Aorta (tissue), 5 donors: Measurements from ENCODE around the gene LEKR1. TPM values are rescaled to one million over a fixed set of nuclear protein-coding genes. Genes with fewer than 3 reads are reported as not detected.
A peak's percentile ranks its signal among the peaks of the same experiment; 100 is the strongest.

Experiments used
- ATAC-seq: fragments of 200-7000 bp; cut with Tn5 transposase; one replicate; pipeline ENCODE4 v1.9.1; 2022; ENCODE audit warnings: moderate library complexity; ENCODE audit not compliant: low FRiP score
- DNase-seq, 2 donors: peaks; one replicate each; pipeline ENCODE4 v3.0.0-alpha.2; 2020
- H3K27ac ChIP-seq, 2 donors: one replicate each; pipeline ENCODE4 v1.5.1; 2013; ENCODE audit warnings: low read length in 2 of 2, mild to moderate bottlenecking in 2 of 2, moderate library complexity in 2 of 2, control low read depth in 1 of 2, inconsistent platforms in 1 of 2, low read depth in 1 of 2
- H3K27me3 ChIP-seq, 2 donors: one replicate each; pipeline ENCODE4 v1.6.1; 2013; ENCODE audit warnings: control low read depth in 1 of 2, low read length in 1 of 2, mild to moderate bottlenecking in 1 of 2, moderate library complexity in 1 of 2; ENCODE audit not compliant: insufficient read depth in 2 of 2, control insufficient read depth in 1 of 2
- H3K36me3 ChIP-seq, 2 donors: one replicate each; pipeline ENCODE4 v1.6.1; 2013; ENCODE audit warnings: control low read depth in 1 of 2, low read length in 1 of 2, mild to moderate bottlenecking in 1 of 2; ENCODE audit not compliant: insufficient read depth in 2 of 2, control insufficient read depth in 1 of 2
- H3K4me1 ChIP-seq, 2 donors: one replicate each; pipeline ENCODE4 v1.6.1; 2013; ENCODE audit warnings: low read length in 2 of 2, control low read depth in 1 of 2, mild to moderate bottlenecking in 1 of 2, moderate library complexity in 1 of 2; ENCODE audit not compliant: insufficient read depth in 2 of 2, control insufficient read depth in 1 of 2
- H3K4me3 ChIP-seq, 2 donors: one replicate each; pipeline ENCODE4 v1.5.1; 2013; ENCODE audit warnings: low read length in 2 of 2, control low read depth in 1 of 2, mild to moderate bottlenecking in 1 of 2
- H3K9me3 ChIP-seq: one replicate; pipeline ENCODE4 v1.6.1; 2013; ENCODE audit warnings: mild to moderate bottlenecking, low read length; ENCODE audit not compliant: control insufficient read depth
- WGBS, 2 donors: extraction: QIAGEN DNeasy Blood & Tissue Kit; methylation state at CpG; one replicate each; pipeline ENCODE4 v1.1.7; 2013; 5-methylcytosine and 5-hydroxymethylcytosine counted together
- intact Hi-C, 2 donors: fragments of 100-400 bp; cut with DNase I; formaldehyde crosslinking; loops; one replicate each; pipeline versions ENCODE4 v1.14.2 to v1.15.0; 2022
- long read RNA-seq, 2 donors: library from polyadenylated mRNA; unstranded; transcript quantifications; one replicate each; pipeline ENCODE4 v2.0.0, GENCODE V29; 2020 to 2021
- polyA plus RNA-seq, 2 donors: library from polyadenylated mRNA; stranded (reverse); fragments of 200-250 nt; gene quantifications; one replicate each; pipeline ENCODE4 v1.2.3, GENCODE V29; 2013
- total RNA-seq, 2 donors: library from RNA; stranded (reverse); fragmentation: NEBNext Ultra II Directional; extraction: Animal tissue kit (Norgen Biotek cat#: 25700); gene quantifications; one replicate each; pipeline ENCODE4 v1.2.1, GENCODE V29; 2021
- donor health status: healthy with polysubstance abuse.
- donor health status: Bipolar disorder and iron deficiency.
- donor health status: DM: no; HTN: no; CAD: no.
- donor health status: DM: no; HTN: no; CAD: no.
- donor health status: DM: yes; HTN: yes; CAD: no.

Gene LEKR1
- total RNA-seq: 1 to 10 TPM in 1 of 2 donors, under 1 TPM in 1; 0.30 to 1.3 TPM
- polyA plus RNA-seq: not detected
- long read RNA-seq, donor 1, partial matches to known transcripts: 0 of 2 reads
- long read RNA-seq, donor 1, other reads (novel, unspliced or antisense): 2 of 2 reads
- long read RNA-seq, donor 2, partial matches to known transcripts: 0 of 1 reads
- long read RNA-seq, donor 2, other reads (novel, unspliced or antisense): 1 of 1 reads

DNA sequence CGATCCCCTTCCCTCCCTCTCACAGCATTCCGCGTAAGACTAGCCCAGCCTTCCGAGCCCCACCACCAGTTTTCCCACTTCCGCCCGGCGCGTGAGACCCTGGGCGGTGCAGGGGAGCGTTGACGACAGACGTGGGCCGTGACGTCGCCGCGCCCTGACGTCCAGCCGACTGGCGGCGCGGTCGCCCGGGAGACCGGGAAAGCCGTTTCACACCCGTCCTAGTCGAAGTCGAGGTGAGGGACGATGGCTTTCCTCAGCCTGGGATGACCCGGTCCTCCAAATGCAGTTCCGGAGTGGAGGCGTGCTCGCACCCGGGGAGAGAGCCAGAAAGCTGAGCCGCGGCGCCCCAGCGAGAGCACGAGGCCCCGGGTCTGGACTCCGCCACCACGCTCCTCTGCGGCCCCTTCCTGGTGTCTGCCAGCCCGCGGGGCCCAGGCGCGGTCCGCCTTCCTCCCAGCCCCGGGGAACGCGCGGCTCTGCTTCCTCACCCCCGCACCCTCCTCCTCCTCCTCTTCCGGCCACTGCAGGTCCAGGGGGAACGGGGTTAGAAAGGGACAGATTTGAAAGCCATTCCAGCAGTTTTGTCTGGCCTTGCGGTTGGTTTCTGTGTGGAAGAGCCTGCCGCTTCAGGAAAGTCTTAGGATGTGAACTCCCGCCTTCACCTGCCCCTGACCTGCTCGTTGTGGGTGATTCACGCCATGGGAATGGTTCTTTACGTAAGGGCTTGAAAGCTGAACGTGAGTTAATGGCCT is at the start of gene LEKR1:
Gene LEKR1, plus strand, starts transcription at position 210 of the 752 bp plus-strand sequence. CDS start 2,977 bp downstream, outside the sequence.
- H3K9me3 ChIP-seq: no peaks in the 10 kb centered on the region
- DNase-seq: peak; percentile 91 to 93
- WGBS, 2 donors: 0 to 1% methylated on average over 55 to 63 of the region's 63 CpGs
- intact Hi-C loops: loop anchor here in 1 of 2 donors (5.0 kb wide), 2 partner anchors 134 to 149 kb away; no protein-coding TSS in a partner anchor
- peak within 1 kb of the TSS in 1 of 2 donors; percentile 84 for H3K27ac ChIP-seq
- H3K36me3 ChIP-seq: no peaks in the 10 kb centered on the region
- no peaks in the 10 kb centered on the region for H3K27me3 ChIP-seq
- peak; percentile 95 for ATAC-seq
- H3K4me3 ChIP-seq: peak within 1 kb of the TSS; percentile 52 to 79
- no peaks in the 10 kb centered on the region for H3K4me1 ChIP-seq

DNA sequence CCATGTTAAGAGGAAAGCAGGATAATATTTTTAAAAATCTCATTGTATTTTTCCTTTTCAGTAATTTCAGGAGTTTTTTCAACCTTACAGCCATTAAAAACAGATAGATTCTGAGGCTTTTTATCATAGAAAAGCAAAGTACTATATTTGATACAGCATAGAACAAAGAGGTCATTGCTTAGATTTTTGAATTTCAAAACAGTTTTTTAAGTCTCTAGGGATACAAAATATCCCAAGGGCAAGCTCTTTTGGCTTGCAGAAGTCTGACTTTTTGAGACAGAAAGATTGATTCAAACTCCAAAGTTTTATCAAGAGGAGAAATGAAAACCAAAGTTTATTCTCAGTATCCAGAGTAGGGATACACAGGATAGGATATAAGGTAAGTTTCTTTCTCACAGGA is 49.3 kb upstream of the LEKR1 start:
- no peak overlapping the region for H3K4me3 ChIP-seq
- intact Hi-C loops: no loop called here
- ATAC-seq: no peak
- no peak for DNase-seq
- no peaks in the 10 kb centered on the region for H3K36me3 ChIP-seq
- H3K4me1 ChIP-seq: no peaks in the 10 kb centered on the region
- no peak overlapping the region for H3K27ac ChIP-seq
- H3K27me3 ChIP-seq: no peaks in the 10 kb centered on the region
- H3K9me3 ChIP-seq: no peaks in the 10 kb centered on the region

DNA sequence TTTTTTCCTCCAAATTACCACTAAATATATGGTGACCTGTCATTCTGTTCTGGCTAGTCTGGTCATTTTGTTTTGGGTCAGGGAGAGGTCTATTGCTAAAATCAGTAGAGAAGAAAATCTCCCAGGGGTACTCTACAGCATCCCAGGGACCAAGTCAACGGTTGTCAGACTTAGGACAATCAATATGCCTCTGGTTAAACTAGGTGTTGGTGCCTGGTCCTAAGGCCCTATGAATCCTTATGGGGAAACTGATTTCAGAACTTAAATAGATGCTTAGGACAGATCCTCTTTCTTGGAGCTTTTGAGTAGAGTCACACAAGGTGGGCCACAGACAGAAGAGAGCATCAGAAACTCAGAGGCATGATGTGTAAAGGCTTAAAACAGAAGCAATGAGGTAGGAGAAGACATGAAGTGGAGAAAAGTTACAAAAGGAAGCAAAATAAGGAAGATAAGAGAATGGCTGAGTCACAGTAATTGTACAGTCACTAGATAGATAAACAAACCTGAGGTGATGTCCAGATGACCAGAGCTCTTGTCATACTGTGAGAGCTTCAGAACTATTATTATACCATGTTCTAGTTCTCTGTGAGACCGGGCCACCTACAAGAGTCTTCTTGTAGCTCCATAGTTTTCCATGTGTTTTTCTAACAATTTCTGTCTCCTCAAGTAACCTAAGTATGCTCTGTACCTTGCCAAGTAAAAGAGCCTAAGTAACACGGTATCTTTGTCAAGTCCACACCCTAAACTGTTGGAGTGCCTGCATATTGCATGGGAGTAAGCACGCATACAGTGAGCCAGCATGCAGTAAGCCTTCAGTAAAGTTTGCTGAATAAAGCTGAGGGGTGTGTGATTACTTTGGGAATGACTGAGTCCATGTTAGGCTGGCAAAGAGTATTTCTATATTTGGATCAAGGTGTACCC is 44.6 kb upstream of the LEKR1 start:
- Histone ChIP-seq H3K36me3 (no peaks in the 10 kb centered on the region), H3K4me3 (no peak overlapping the region), H3K4me1 (no peaks in the 10 kb centered on the region), H3K27ac (no peak overlapping the region), H3K27me3 (no peaks in the 10 kb centered on the region), H3K9me3 (no peaks in the 10 kb centered on the region)
- intact Hi-C loops: no loop called here
- WGBS, 2 donors: 86 to 88% methylated on average over 4 of the region's 4 CpGs
- no peak for ATAC-seq
- DNase-seq: no peak

DNA sequence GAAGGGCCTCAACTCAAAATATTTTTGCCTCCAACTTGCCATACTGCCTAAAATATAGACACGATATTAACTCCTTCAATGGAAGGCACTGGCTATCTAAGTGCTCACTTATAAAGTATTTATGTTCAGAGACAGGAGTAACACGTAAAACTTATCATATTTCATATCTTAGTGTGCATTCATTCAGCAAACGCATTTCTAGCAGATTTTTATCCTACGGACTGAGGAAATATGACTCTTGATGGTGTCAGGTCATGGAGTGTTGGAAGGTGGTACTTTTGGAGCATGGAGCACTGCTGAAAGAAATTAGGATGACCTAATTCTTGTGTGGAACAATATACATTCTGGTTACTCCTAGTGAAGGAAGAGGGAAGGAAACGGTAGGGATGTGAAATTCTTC is 43.8 kb upstream of the LEKR1 start:
- 90 to 93% methylated on average over 5 of the region's 5 CpGs for WGBS, 2 donors
- Histone ChIP-seq H3K36me3 (no peaks in the 10 kb centered on the region), H3K27ac (no peak overlapping the region), H3K4me3 (no peak overlapping the region), H3K9me3 (no peaks in the 10 kb centered on the region), H3K27me3 (no peaks in the 10 kb centered on the region), H3K4me1 (no peaks in the 10 kb centered on the region)
- DNase-seq (no peak), ATAC-seq (no peak)
- intact Hi-C loops: no loop called here

DNA sequence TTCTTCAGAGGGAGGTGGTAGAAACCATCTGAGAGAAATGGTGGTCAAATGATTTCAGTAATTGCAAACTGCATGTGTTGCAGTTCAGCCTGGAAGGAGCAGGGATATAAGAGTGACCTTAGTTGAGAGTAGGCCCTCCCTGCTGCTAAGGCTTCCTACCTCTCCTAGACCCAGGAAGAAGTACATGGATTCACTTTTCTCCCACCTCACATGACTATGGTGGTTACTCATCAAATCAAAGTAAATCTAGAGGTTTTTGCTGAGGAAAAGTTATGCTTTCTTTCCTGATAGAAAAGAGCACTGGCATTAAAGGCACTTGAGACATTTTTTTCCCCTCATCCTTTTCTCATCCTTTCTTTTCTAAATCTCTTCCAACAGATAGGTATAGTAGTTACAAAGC is 43.2 kb upstream of the LEKR1 start:
- no peaks in the 10 kb centered on the region for H3K27me3 ChIP-seq
- no peak overlapping the region for H3K27ac ChIP-seq
- no peaks in the 10 kb centered on the region for H3K9me3 ChIP-seq
- no peaks in the 10 kb centered on the region for H3K4me1 ChIP-seq
- ATAC-seq: no peak
- no peak overlapping the region for H3K4me3 ChIP-seq
- H3K36me3 ChIP-seq: no peaks in the 10 kb centered on the region
- intact Hi-C loops: no loop called here
- no peak for DNase-seq

DNA sequence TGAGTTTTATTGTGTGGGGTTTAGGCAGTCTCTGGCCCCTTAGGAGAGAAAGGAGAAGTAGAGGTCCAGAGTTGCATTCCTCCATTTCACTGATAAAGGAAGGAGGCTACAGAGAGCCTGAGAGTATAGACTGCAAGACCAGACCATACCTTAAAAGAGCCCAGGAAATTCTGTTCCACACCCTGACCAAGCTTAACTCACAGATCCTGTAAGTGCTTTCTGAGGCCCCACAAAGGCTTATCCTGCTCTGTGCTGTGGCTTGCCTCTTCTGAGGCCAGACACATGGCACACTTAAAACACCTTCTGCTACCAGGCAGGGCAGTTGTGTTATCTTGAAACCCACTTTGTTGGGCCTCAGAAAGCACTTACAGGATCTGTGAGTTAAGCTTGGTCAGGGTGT is 39.2 kb upstream of the LEKR1 start:
- ATAC-seq (no peak), DNase-seq (no peak)
- H3K4me1 ChIP-seq: no peaks in the 10 kb centered on the region
- no peak overlapping the region for H3K4me3 ChIP-seq
- no peaks in the 10 kb centered on the region for H3K36me3 ChIP-seq
- no peak overlapping the region for H3K27ac ChIP-seq
- H3K27me3 ChIP-seq: no peaks in the 10 kb centered on the region
- intact Hi-C loops: no loop called here
- no peaks in the 10 kb centered on the region for H3K9me3 ChIP-seq

DNA sequence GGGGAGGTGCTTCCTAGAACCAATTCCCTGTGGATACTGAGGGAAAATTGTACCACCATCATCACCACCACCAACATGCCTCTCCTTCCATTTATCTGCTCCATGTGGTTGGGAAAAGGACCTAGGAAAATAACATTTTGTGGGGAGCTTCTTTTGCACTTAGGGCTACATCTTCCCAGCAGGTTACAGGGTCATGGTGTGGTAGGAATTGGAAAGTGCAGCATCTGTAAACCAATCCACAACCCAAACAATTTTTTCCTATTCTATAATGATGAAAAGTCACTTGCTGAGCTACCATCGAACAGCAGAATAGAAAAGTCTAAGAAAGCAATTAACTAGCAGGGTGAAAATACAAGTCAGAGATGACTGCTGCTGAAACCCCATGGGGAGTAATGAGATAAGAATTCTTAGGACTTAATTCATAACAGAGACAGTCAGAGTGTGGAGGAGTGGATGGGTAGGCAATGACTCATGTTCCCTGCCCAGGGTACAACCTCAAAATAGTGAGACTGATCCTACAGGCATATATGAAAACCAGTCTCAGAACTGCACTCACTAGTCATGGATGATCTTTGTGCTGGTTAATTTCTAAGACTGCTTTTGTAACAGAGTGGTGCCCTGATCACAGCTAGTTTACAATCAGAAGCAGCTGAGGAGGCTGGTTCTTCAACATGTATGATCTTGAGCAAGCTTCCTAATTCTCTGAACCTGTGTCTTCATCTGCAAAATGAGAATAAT is 38.1 kb upstream of the LEKR1 start:
- intact Hi-C loops: no loop called here
- no peaks in the 10 kb centered on the region for H3K4me1 ChIP-seq
- no peak for DNase-seq
- H3K4me3 ChIP-seq: no peak overlapping the region
- no peak for ATAC-seq
- H3K27me3 ChIP-seq: no peaks in the 10 kb centered on the region
- H3K36me3 ChIP-seq: no peaks in the 10 kb centered on the region
- H3K9me3 ChIP-seq: peaks cover 2% of the 10 kb centered on the region
- H3K27ac ChIP-seq: no peak overlapping the region
- 71 to 72% methylated on average over 1 of the region's 1 CpG for WGBS, 2 donors

DNA sequence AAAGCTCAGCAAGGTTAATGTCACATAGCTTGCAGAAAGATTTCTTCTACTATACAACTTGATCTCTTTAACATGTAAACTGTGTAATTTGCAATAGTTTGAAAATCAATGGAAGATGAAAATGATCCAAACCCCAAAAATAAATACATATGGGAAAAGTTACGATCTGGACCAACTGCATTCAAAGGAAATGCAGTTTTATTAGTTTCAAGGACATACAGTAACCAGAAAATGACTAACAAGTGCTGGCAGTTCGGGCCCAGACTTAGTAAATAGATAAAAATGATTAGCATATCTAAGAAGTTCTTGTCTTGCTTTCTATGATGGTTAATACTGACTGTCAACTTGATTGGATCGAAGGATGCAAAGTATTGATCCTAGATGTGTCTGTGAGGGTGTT is 37.3 kb upstream of the LEKR1 start:
- WGBS, 2 donors: 88 to 89% methylated on average over 3 of the region's 3 CpGs

More for the DNA sequence above, 37.3 kb upstream of the LEKR1 start:
- Histone ChIP-seq H3K9me3 (peaks cover 2% of the 10 kb centered on the region), H3K27me3 (no peaks in the 10 kb centered on the region), H3K4me3 (no peak overlapping the region), H3K27ac (no peak overlapping the region), H3K4me1 (no peaks in the 10 kb centered on the region), H3K36me3 (no peaks in the 10 kb centered on the region)
- intact Hi-C loops: no loop called here
- DNase-seq: no peak
- ATAC-seq: no peak
